Measurements from ENCODE around the gene IZUMO1.
"Not testable (repeated sequence)": the region's sequence is repeated elsewhere in the genome, so short reads cannot be mapped to it uniquely, and the experiment has no call there.

DNA sequence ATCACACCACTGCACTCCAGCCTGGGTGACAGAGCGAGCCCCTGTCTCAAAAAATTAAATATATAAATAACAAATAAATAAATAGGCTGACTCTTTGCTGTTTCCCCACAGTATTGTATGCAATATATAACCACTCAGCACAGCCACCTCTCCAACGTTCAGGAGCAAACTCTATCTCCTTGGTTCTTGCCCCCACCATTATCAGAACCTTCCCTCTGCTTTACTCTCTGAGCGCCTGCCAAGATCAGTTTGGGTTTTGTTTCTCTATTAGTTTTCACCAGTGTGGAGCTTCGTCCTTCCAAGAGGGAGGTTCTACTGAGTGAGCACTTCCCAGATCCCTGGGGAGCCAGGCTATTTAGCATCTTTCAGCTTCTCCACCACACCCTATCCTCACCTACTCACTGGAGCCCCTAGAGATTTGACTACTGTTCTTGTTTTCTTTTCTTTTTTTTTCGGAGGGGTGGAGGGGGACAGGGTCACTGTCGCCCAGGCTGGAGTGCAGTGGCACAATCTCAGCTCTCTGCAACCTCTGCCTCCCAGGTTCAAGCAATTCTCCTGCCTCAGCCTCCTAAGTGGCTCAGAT, 21.6 kb upstream of the IZUMO1 start:
- TF ChIP-seq, protein P1, sequence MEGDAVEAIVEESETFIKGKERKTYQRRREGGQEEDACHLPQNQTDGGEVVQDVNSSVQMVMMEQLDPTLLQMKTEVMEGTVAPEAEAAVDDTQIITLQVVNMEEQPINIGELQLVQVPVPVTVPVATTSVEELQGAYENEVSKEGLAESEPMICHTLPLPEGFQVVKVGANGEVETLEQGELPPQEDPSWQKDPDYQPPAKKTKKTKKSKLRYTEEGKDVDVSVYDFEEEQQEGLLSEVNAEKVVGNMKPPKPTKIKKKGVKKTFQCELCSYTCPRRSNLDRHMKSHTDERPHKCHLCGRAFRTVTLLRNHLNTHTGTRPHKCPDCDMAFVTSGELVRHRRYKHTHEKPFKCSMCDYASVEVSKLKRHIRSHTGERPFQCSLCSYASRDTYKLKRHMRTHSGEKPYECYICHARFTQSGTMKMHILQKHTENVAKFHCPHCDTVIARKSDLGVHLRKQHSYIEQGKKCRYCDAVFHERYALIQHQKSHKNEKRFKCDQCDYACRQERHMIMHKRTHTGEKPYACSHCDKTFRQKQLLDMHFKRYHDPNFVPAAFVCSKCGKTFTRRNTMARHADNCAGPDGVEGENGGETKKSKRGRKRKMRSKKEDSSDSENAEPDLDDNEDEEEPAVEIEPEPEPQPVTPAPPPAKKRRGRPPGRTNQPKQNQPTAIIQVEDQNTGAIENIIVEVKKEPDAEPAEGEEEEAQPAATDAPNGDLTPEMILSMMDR (conservative IDR thresholded peaks at IDR 0.05 in 1 of 2, IDR thresholded peaks at IDR 0.05 in 1 of 2; ENCODE audit: extremely low read depth in 1 of 2, insufficient read depth in 1 of 2, low read depth in 1 of 2, low read length in 2 of 2): not testable (repeated sequence)
- not testable (repeated sequence) for TF ChIP-seq EZH2 (IDR thresholded peaks at IDR 0.05; ENCODE audit: borderline replicate concordance, low read length)

Data from mammary epithelial cell (primary cell).